Measurements from ENCODE around the gene CNKSR3. TPM values are rescaled to one million over a fixed set of nuclear protein-coding genes. Genes with fewer than 3 reads are reported as not detected.

The CNKSR3 gene
- polyA plus RNA-seq, 3 donors, result not detected

GRCh38 chr6:154487367-154488247, 22.9 kb downstream of the CNKSR3 start:
- no peak for TF ChIP-seq CTCF (IDR thresholded peaks at IDR 0.05)
- intact Hi-C loops (cut with micrococcal nuclease), result no loop called here
- no peak overlapping the region for H3K9ac ChIP-seq (ENCODE audit: insufficient read depth, low read length, poor library complexity, severe bottlenecking)

GRCh38 chr6:154485815-154486214, 24.7 kb downstream of the CNKSR3 start:
- Mint-ChIP-seq H3K4me3 (no peak overlapping the region), H3K27ac (no peak overlapping the region), H3K36me3 (no peaks in the 10 kb centered on the region), H3K9me3 (peaks cover 0 to 2% (median 0%) of the 10 kb centered on the region in 7 donors), H3K27me3 (ENCODE audit: low read depth in 3 of 3) (peaks cover 0 to 2% (median 0%) of the 10 kb centered on the region in 3 donors), H3K4me1 (no peaks in the 10 kb centered on the region)
- H3K27me3 ChIP-seq (ENCODE audit: control insufficient read depth in 2 of 2, insufficient read depth in 2 of 2, low read length in 2 of 2), result no peaks in the 10 kb centered on the region
- no peak for TF ChIP-seq CTCF (IDR thresholded peaks at IDR 0.05)
- no peaks in the 10 kb centered on the region for H3K36me3 ChIP-seq (replicated peaks in 1 of 2; ENCODE audit: control insufficient read depth in 1 of 2, insufficient read depth in 2 of 2, low read length in 2 of 2)
- H3K4me1 ChIP-seq (ENCODE audit: control insufficient read depth in 1 of 2, insufficient read depth in 2 of 2, low read length in 2 of 2), result no peaks in the 10 kb centered on the region
- DNase-seq, result no peak
- no peaks in the 10 kb centered on the region for H3K9me3 ChIP-seq (replicated peaks in 1 of 2; ENCODE audit: control insufficient read depth in 1 of 2, insufficient read depth in 1 of 2, low read length in 2 of 2)
- H3K9ac ChIP-seq (ENCODE audit: insufficient read depth, low read length, poor library complexity, severe bottlenecking), result no peak overlapping the region
- H3K27ac ChIP-seq (ENCODE audit: low read depth in 1 of 2, low read length in 2 of 2), result no peak overlapping the region
- H3K4me2 ChIP-seq (replicated peaks; ENCODE audit: extremely low read depth, low read length, poor library complexity, severe bottlenecking), result no peak overlapping the region
- no peaks in the 10 kb centered on the region for H4K20me1 ChIP-seq (ENCODE audit: insufficient read depth, low read length)
- H3K79me2 ChIP-seq (ENCODE audit: insufficient read depth, low read length), result no peaks in the 10 kb centered on the region
- no peak overlapping the region for H3K4me3 ChIP-seq (replicated peaks in 1 of 3; ENCODE audit: low read depth in 2 of 3, low read length in 3 of 3)
- intact Hi-C loops (cut with micrococcal nuclease), result no loop called here
- no peak overlapping the region for H2AFZ ChIP-seq (ENCODE audit: insufficient read depth, low read depth, low read length, poor library complexity, severe bottlenecking)
- WGBS (ENCODE audit: insufficient coverage), result 100% methylated on average over 1 of the region's 9 CpGs

More at GRCh38 chr6:154487367-154488247, 22.9 kb downstream of the CNKSR3 start:
- no peaks in the 10 kb centered on the region for H3K36me3 Mint-ChIP-seq
- Histone ChIP-seq H3K4me2 (replicated peaks; ENCODE audit: extremely low read depth, low read length, poor library complexity, severe bottlenecking) (no peak overlapping the region), H3K79me2 (ENCODE audit: insufficient read depth, low read length) (no peaks in the 10 kb centered on the region), H3K4me3 (replicated peaks in 1 of 3; ENCODE audit: low read depth in 2 of 3, low read length in 3 of 3) (no peak overlapping the region), H3K4me1 (ENCODE audit: control insufficient read depth in 1 of 2, insufficient read depth in 2 of 2, low read length in 2 of 2) (no peaks in the 10 kb centered on the region), H4K20me1 (ENCODE audit: insufficient read depth, low read length) (no peaks in the 10 kb centered on the region), H3K36me3 (replicated peaks in 1 of 2; ENCODE audit: control insufficient read depth in 1 of 2, insufficient read depth in 2 of 2, low read length in 2 of 2) (no peaks in the 10 kb centered on the region), H3K9me3 (replicated peaks in 1 of 2; ENCODE audit: control insufficient read depth in 1 of 2, insufficient read depth in 1 of 2, low read length in 2 of 2) (no peaks in the 10 kb centered on the region), H3K27ac (ENCODE audit: low read depth in 1 of 2, low read length in 2 of 2) (no peak overlapping the region), H3K27me3 (ENCODE audit: control insufficient read depth in 2 of 2, insufficient read depth in 2 of 2, low read length in 2 of 2) (no peaks in the 10 kb centered on the region), H2AFZ (ENCODE audit: insufficient read depth, low read depth, low read length, poor library complexity, severe bottlenecking) (no peak overlapping the region)
- H3K4me1 Mint-ChIP-seq, result no peaks in the 10 kb centered on the region
- H3K27me3 Mint-ChIP-seq (ENCODE audit: low read depth in 3 of 3), result peaks cover 0 to 2% (median 0%) of the 10 kb centered on the region in 3 donors
- 83% methylated on average over 1 of the region's 6 CpGs for WGBS (ENCODE audit: insufficient coverage)
- no peak for DNase-seq
- H3K27ac Mint-ChIP-seq, result peak overlapping the region in 1 of 7 donors; percentile 11
- peaks cover 0 to 2% (median 0%) of the 10 kb centered on the region in 7 donors for H3K9me3 Mint-ChIP-seq
- no peak overlapping the region for H3K4me3 Mint-ChIP-seq

All from CD14-positive monocyte (primary cell).